Stimulated activated CD4-positive, alpha-beta T cell treated with anti-CD3 and anti-CD28 coated beads, Interleukin-15, amount 100 ng/mL, for 48 hours (primary cell): ENCODE data around the gene MAGEA3.
"Not testable (repeated sequence)": the region's sequence is repeated elsewhere in the genome, so short reads cannot be mapped to it uniquely, and the experiment has no call there.

Experiments used
- DNase-seq, 2 donors: peaks; one replicate each; pipeline ENCODE4 v3.0.0-alpha.2; 2020; ENCODE audit warnings: low read depth in 2 of 2

Gene MAGEA3

DNA sequence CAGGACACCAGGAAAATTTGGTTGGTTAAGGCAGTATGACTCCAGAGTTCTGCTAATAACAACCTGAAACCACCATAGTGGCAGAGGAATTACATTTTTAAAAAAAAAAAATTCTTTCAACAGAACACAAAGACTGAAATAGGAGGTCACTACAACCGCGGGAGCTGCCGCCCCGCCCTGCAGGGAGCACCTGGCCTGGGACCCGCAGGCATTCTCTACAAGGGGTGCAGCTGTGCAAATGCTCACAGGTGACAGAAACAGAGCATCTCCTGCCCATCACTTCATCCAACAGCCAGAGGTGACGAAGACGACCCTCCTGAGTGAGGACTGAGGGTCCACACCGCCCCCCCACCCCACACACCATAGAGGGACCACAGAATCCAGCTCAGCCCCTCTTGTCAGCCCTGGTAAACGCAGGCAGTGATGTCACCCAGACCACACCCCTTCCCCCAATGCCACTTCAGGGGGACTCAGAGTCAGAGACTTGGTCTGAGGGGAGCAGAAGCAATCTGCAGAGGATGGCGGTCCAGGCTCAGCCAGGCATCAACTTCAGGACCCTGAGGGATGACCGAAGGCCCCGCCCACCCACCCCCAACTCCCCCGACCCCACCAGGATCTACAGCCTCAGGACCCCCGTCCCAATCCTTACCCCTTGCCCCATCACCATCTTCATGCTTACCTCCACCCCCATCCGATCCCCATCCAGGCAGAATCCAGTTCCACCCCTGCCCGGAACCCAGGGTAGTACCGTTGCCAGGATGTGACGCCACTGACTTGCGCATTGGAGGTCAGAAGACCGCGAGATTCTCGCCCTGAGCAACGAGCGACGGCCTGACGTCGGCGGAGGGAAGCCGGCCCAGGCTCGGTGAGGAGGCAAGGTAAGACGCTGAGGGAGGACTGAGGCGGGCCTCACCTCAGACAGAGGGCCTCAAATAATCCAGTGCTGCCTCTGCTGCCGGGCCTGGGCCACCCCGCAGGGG is at the start of gene MAGEA3:
TSS of gene MAGEA3 (plus strand) at position 843 of the 980 bp plus-strand sequence. CDS start 2,039 bp downstream, outside the sequence.
- not testable (repeated sequence) for DNase-seq

DNA sequence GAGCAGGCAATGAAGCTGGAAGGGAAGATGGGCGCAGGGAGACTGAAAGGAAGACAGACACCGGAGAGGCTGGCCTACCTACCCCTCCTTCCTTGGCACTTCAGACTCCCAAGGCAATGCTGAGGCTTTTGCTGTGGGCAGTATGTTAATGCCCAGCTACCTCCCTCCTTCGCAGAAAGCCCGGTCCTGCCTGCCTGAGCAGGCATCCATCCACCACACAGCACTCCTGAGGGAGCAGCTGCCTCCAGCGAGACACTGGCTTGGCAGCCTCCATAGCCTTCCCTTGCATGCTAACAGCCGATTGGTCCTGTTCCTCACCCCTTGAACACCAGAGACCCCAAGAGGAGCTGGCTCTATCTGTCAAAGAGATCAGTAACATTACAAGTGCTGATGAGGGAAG is 46.5 kb upstream of the MAGEA3 start:
- no peak for DNase-seq

DNA sequence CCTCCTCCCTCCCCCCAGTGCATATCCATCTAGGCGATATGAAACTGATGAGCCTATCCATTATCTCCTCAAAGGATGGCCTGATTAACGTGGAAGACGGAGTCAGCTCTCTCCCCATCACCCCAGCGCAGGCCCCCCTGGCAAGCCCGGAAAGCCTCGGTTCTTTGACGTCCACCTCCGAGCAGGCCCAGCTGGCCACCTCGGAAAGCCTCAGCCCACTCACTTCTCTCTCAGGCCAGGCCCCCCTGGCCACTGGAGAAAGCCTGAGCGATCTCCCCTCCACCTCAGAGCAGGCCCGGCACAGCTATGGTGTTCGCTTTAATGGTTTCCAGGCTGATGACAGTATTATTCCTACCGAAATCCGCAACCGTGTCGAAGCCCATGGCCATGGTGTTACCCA is 46.1 kb upstream of the MAGEA3 start:
- DNase-seq: no peak

DNA sequence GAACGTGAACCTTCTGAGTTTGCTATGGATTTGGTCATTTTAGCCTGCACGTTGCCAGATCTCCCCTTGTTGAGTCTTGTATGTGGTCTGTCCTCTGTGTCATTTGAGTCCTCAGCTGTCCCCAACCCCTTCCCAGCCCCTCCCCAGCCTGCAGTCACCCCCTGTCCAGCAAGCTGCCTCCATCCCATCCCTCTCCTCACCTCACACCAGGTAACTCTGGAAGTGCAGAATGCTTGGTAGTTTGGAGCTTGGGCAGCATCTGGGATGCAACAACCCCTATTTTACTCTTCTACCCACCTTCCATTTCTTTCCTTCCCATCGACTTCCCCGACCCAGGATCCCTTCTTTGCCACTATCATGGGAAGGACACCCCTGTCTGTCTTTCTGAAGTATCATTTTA is 42.5 kb upstream of the MAGEA3 start:
- no peak for DNase-seq

DNA sequence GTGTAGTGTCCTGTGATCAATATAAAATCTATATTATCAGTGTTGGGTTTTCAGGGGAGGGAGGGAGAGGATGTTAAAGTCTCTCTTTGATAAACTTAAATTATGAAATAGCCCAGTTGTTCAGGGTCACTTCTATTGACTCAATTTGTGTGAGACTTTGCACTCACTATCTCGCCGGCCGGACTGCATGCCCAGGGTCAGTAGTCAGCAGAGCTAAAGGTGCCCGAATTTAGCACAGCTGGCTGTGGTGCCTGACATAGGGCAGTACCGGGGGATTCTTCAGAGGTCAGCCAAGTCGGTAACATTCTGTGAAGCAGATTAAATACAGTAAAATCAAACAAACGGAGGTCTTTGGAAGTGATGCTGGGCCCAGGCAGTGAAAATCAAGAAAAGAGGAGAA is 41.7 kb upstream of the MAGEA3 start:
- DNase-seq: no peak

GRCh38 chrX:152658302-152658701 is 40.3 kb upstream of the MAGEA3 start:
- DNase-seq: no peak

- no peak for DNase-seq
Observed at GRCh38 chrX:152663086-152663485, 35.5 kb upstream of the MAGEA3 start.

DNA sequence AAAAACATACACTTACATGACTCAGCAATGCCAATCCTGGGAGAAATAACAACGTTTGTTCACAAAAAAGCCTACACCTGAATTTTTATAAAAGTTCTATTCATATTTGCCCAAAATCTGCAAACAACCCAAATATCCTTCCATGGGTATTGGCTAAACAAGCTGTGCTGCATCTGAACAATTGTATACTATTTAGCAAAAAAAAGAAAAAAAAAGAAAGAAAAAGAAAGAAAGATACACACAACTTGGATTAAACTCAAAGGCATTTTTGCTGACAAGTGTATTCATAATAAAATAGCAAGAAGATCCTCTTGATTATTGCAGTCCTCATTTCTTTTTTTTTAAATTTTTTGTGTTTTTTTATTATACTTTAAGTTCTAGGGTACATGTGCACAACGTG is 24.5 kb upstream of the MAGEA3 start:
- DNase-seq: no peak

GRCh38 chrX:152674652-152675051 is 23.9 kb upstream of the MAGEA3 start:
- not testable (repeated sequence) for DNase-seq

- not testable (repeated sequence) for DNase-seq
Observed at GRCh38 chrX:152681012-152681411, 17.6 kb upstream of the MAGEA3 start.

GRCh38 chrX:152700390-152700789 is 1.8 kb downstream of the MAGEA3 start:
- not testable (repeated sequence) for DNase-seq

GRCh38 chrX:152706500-152706899 is 7.9 kb downstream of the MAGEA3 start:
- DNase-seq: not testable (repeated sequence)

GRCh38 chrX:152709173-152709572 is 10.6 kb downstream of the MAGEA3 start, which contains the start of gene CSAG2:
CSAG2 (minus strand) TSS chrX:152709273; CDS start chrX:152709112, 161 bp downstream.
- DNase-seq: not testable (repeated sequence)

GRCh38 chrX:152713195-152713594 is 14.6 kb downstream of the MAGEA3 start:
- DNase-seq: not testable (repeated sequence)

DNA sequence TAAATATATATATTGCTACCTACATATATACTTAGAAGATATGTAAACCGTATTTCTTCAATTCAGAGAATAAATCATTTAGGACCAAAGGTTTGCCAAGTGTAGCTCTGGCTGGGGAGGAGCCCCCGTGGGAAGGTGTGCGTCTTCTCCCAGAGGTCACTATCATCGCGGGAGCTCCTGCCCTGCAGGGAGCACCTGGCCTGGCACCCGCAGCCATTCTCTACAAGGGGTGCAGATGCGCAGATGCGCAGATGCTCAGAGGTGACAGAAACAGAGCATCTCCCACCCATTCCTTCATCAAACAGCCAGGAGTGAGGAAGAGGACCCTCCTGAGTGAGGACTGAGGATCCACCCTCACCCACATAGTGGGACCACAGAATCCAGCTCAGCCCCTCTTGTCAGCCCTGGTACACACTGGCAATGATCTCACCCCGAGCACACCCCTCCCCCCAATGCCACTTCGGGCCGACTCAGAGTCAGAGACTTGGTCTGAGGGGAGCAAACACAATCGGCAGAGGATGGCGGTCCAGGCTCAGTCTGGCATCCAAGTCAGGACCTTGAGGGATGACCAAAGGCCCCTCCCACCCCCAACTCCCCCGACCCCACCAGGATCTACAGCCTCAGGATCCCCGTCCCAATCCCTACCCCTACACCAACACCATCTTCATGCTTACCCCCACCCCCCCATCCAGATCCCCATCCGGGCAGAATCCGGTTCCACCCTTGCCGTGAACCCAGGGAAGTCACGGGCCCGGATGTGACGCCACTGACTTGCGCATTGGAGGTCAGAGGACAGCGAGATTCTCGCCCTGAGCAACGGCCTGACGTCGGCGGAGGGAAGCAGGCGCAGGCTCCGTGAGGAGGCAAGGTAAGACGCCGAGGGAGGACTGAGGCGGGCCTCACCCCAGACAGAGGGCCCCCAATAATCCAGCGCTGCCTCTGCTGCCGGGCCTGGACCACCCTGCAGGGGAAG is 15.5 kb downstream of the MAGEA3 start, which contains the start of gene MAGEA2B:
TSS of gene MAGEA2B (plus strand) at position 814 of the 973 bp plus-strand sequence. CDS start 2,479 bp downstream, outside the sequence.
- DNase-seq: not testable (repeated sequence)

DNA sequence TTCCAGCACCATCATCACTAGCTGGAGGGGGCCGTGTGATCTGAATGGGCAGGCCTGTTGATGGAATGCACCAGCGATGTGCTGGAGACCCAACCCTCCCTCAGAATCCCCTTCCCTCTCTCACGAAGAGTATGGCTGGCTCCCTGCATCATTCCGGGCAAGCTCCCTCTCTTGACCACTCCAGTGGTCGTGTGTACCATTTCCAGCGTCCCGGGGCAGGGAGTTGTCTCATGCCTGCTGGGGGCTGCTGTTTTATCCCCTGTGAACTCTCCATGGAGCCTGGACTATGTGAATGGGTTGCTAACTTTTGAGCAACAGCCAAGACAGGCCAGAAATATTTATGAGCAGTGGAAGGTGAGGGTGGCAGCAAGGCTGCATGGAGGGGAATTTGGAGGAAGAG is 26.8 kb downstream of the MAGEA3 start:
- DNase-seq: no peak

- DNase-seq: no peak
Observed at GRCh38 chrX:152733261-152733975, 34.8 kb downstream of the MAGEA3 start, which contains the start of the genes CSAG1 and MAGEA12. CSAG1 (minus strand) TSS chrX:152733721; CDS start chrX:152732460, 1,261 bp downstream. MAGEA12 (plus strand) TSS chrX:152733757; CDS start chrX:152736162, 2,405 bp downstream.

GRCh38 chrX:152734143-152734858 is 35.7 kb downstream of the MAGEA3 start:
- DNase-seq: not testable (repeated sequence)

GRCh38 chrX:152735101-152735500 is 36.5 kb downstream of the MAGEA3 start:
- no peak for DNase-seq

DNA sequence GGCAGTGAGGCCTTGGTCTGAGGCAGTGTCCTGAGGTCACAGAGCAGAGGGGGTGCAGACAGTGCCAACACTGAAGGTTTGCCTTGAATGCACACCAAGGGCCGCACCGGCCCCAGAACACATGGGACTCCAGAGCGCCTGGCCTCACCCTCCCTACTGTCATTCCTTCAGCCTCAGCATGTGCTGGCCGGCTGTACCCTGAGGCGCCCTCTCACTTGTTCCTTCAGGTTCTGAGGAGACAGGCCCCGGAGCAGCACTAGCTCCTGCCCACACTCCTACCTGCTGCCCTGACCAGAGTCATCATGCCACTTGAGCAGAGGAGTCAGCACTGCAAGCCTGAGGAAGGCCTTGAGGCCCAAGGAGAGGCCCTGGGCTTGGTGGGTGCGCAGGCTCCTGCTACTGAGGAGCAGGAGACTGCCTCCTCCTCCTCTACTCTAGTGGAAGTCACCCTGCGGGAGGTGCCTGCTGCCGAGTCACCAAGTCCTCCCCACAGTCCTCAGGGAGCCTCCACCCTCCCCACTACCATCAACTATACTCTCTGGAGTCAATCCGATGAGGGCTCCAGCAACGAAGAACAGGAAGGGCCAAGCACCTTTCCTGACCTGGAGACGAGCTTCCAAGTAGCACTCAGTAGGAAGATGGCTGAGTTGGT is 37.4 kb downstream of the MAGEA3 start:
- no peak for DNase-seq
